ENCODE data around the gene MXD1. TPM values are rescaled to one million over a fixed set of nuclear protein-coding genes. Genes with fewer than 3 reads are reported as not detected.
"Not testable (repeated sequence)": the region's sequence is repeated elsewhere in the genome, so short reads cannot be mapped to it uniquely, and the experiment has no call there.

The MXD1 gene
- total RNA-seq, 4 donors from 2014 or later = 6.1 to 8.6 (median 6.9) TPM

DNA sequence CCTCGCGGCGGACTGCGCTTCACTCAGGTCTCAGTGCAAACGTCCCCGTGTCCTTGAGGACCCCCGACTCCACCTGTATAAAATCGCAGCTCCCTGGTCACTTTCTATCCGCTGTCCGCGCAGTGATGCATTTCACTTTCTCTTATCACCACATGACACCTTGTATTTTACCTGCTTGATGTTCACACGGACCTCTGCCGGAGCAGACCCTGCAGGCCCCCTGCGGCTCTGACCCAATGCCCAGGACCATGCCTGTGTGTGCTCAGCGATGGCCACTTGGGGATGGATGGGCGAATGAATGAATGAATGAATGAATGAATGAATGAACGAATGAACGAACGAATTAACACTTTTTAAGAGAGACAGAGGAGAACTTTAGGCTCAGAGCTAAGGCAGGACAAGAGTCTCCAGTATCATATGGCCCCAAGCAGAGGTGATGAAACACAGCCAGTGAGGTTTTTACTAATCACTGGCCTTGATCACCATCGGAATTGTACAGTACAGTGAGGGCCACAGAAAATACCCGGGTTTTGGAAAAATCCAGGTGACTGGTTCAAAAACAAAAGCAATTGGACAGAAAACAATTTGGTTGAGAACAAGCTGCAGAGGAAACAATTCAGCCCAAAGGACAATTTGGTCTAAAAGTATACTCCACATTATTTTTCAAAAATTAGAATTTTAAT, 34.2 kb downstream of the MXD1 start:
- H3K4me1 ChIP-seq = no peaks in the 10 kb centered on the region
- no peak overlapping the region for H3K27ac ChIP-seq
- H3K27me3 ChIP-seq = no peaks in the 10 kb centered on the region
- ATAC-seq = no peak
- in situ Hi-C loops (cut with MboI; ENCODE audit: low sequenced_read_pairs in 4 of 4) (no loop called here), intact Hi-C loops (cut with DNase I; ENCODE audit: low total_unique reads) (no loop called here)
- no peak for DNase-seq
- TF ChIP-seq, protein P1, sequence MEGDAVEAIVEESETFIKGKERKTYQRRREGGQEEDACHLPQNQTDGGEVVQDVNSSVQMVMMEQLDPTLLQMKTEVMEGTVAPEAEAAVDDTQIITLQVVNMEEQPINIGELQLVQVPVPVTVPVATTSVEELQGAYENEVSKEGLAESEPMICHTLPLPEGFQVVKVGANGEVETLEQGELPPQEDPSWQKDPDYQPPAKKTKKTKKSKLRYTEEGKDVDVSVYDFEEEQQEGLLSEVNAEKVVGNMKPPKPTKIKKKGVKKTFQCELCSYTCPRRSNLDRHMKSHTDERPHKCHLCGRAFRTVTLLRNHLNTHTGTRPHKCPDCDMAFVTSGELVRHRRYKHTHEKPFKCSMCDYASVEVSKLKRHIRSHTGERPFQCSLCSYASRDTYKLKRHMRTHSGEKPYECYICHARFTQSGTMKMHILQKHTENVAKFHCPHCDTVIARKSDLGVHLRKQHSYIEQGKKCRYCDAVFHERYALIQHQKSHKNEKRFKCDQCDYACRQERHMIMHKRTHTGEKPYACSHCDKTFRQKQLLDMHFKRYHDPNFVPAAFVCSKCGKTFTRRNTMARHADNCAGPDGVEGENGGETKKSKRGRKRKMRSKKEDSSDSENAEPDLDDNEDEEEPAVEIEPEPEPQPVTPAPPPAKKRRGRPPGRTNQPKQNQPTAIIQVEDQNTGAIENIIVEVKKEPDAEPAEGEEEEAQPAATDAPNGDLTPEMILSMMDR (IDR thresholded peaks at IDR 0.05 in 4 of 5, conservative IDR thresholded peaks at IDR 0.05 in 1 of 5) = no peak
- no peak for TF ChIP-seq POLR2A (IDR thresholded peaks at IDR 0.05)
- H3K36me3 ChIP-seq = no peaks in the 10 kb centered on the region
- H3K4me3 ChIP-seq = no peak overlapping the region
- H3K9me3 ChIP-seq = no peaks in the 10 kb centered on the region

DNA sequence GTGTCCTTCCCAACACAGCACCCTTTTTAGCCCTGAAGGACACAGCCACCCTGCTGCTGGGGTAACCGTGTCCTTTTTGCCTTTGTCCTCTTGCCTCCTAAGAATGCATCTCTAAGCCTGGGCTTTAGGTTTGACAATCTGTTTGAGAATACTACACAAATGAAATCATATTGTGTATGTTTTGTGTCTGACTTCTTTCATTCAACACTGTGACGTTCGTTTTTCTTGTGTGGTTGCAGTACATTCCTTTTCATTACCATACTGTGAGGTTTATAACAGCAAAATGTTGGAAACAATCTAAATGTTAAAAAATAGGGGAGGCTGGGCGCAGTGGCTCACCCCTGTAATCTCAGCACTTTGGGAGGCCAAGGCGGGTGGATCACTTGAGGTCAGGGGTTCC, 35.3 kb downstream of the MXD1 start:
- ATAC-seq = no peak
- Histone ChIP-seq H3K4me1 (no peaks in the 10 kb centered on the region), H3K27me3 (no peaks in the 10 kb centered on the region), H3K4me3 (no peak overlapping the region), H3K9me3 (no peaks in the 10 kb centered on the region), H3K27ac (no peak overlapping the region), H3K36me3 (no peaks in the 10 kb centered on the region)
- DNase-seq = no peak
- TF ChIP-seq, protein P1 (IDR thresholded peaks at IDR 0.05 in 4 of 5, conservative IDR thresholded peaks at IDR 0.05 in 1 of 5) = no peak
- no peak for TF ChIP-seq POLR2A (IDR thresholded peaks at IDR 0.05)
- in situ Hi-C loops (cut with MboI; ENCODE audit: low sequenced_read_pairs in 4 of 4) = no loop called here
- intact Hi-C loops (cut with DNase I; ENCODE audit: low total_unique reads) = no loop called here

DNA sequence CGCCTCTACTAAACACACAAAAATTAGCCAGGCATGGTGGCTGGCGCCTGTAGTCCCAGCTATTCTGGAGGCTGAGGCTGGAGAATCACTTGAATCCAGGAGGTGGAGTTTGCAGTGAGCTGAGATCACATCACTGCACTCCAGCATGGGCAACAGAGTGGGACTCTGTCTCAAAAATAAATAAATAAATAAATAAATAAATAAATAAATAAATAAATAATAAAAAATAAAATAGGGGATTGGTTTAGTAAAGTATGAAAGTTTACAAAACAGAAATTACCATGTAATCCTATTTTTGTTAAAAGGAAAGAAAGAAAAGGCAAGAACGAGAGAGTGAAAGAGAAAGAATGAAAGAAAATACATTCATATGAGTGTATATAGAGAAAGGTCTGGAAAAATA, 35.8 kb downstream of the MXD1 start:
- H3K4me3 ChIP-seq; DNase-seq; H3K4me1 ChIP-seq; in situ Hi-C loops (cut with MboI; ENCODE audit: low sequenced_read_pairs in 4 of 4); H3K27ac ChIP-seq; H3K36me3 ChIP-seq; ATAC-seq; intact Hi-C loops (cut with DNase I; ENCODE audit: low total_unique reads); H3K27me3 ChIP-seq; H3K9me3 ChIP-seq: not testable (repeated sequence)

DNA sequence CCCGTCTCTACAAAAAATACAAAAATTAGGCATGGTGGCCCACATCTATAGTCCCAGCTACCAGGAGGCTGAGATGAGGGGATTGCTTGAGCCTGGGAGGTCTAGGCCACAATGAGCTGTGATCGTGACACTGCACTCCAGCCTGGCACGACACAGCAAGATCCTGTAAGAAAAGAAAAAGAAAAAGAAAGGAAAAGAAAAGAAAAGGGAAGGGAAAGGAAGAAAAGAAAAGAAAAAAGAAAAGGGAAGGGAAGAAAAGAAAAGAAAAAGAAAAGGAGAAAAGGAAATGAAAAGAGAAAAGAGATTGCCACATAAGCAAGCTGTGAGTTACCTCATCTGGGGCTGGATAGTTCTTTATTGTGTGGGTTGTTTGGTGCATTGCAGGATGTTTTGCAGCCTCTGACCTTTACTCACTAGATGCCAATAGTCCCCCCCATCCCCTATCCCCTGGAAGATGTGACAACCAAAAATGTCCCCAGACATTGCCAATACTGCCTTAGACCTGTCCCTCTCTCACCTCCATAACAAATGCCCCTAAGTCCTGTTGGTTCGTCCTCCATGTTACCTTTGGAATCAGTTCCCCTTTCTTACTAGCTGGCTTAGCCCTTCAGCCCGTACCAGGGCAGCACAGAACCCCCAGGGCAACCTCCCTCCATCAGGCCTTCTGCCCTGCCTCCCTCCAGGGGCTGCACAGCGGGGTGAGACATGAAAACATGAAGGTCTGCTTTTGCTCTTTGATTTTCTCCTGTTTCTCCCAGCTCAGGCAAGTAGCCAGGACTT, 37.6 kb downstream of the MXD1 start:
- H3K27me3 ChIP-seq = no peaks in the 10 kb centered on the region
- no peak for DNase-seq
- no peaks in the 10 kb centered on the region for H3K9me3 ChIP-seq
- intact Hi-C loops (cut with DNase I; ENCODE audit: low total_unique reads) = no loop called here
- no peaks in the 10 kb centered on the region for H3K36me3 ChIP-seq
- no peak overlapping the region for H3K27ac ChIP-seq
- no peaks in the 10 kb centered on the region for H3K4me1 ChIP-seq
- ATAC-seq = no peak
- in situ Hi-C loops (cut with MboI; ENCODE audit: low sequenced_read_pairs in 4 of 4) = no loop called here
- no peak for TF ChIP-seq POLR2A (IDR thresholded peaks at IDR 0.05)
- TF ChIP-seq, protein P1 (IDR thresholded peaks at IDR 0.05 in 4 of 5, conservative IDR thresholded peaks at IDR 0.05 in 1 of 5) = no peak
- H3K4me3 ChIP-seq = no peak overlapping the region

DNA sequence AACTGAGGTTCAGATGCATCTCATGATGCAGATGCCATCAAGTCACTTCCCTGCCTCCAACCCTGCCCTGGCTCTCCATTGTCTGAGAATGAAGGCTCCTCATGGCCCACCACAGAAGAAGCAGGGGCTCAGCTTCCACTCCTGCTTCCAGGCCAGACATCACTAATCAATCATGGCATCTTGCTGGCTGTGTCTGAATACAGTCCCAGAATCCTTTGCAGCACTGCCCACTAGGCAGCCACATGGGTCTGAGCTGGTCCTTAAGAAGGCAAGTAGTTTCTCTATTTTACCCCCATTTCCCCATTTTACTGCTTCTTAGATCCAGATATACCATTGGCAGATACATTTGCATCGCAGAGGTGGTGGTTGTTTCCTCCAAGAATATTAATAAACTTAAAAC, 39.2 kb downstream of the MXD1 start:
- in situ Hi-C loops (cut with MboI; ENCODE audit: low sequenced_read_pairs in 4 of 4) = no loop called here
- TF ChIP-seq, protein P1 (IDR thresholded peaks at IDR 0.05 in 4 of 5, conservative IDR thresholded peaks at IDR 0.05 in 1 of 5) = no peak
- TF ChIP-seq POLR2A (IDR thresholded peaks at IDR 0.05) = no peak

More for the DNA sequence above, 39.2 kb downstream of the MXD1 start:
- DNase-seq = no peak
- Histone ChIP-seq H3K4me3 (no peak overlapping the region), H3K36me3 (no peaks in the 10 kb centered on the region), H3K27me3 (no peaks in the 10 kb centered on the region), H3K9me3 (no peaks in the 10 kb centered on the region), H3K4me1 (no peaks in the 10 kb centered on the region), H3K27ac (no peak overlapping the region)
- no peak for ATAC-seq
- intact Hi-C loops (cut with DNase I; ENCODE audit: low total_unique reads) = no loop called here
